ENCODE data around the gene ABAT.

Gene ABAT
- total RNA-seq: 13.9 to 36.0 (median 21.0) reads per million in 3 experiments

DNA sequence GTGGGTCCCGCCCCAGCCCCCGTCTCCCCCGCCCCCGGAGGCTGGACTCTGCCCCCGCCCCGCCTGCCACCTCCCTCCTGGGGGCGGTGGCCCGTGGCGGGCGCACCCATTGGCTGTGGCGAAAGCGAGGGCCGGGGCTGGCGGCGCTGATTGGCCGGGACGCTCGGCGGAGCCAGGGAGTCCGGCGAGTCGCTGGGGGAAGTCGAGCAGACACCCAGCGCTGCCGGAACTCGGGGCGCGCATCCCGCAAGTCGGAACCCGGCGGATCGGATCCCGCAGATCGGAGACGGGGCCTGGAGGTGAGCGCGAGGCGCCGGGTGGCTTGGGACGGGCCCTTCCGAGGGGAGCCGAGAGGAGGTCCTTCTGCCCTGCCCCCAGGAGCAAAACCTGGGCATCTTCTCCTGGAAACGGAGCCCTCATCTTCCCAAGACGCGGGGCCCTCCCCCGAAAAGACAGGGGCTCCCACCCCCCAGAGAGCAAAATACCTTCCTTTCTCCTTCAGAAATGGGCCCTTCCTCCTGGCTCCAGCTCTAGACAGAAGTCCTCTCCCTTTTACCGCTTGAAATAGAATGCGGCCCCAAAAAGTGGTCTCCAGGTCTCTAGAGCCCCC, at the start of gene ABAT:
ABAT (plus strand) TSS at position 205 of the 610 bp plus-strand sequence. CDS start 61,123 bp downstream, outside the sequence.
- peak; percentile 87 for DNase-seq

DNA sequence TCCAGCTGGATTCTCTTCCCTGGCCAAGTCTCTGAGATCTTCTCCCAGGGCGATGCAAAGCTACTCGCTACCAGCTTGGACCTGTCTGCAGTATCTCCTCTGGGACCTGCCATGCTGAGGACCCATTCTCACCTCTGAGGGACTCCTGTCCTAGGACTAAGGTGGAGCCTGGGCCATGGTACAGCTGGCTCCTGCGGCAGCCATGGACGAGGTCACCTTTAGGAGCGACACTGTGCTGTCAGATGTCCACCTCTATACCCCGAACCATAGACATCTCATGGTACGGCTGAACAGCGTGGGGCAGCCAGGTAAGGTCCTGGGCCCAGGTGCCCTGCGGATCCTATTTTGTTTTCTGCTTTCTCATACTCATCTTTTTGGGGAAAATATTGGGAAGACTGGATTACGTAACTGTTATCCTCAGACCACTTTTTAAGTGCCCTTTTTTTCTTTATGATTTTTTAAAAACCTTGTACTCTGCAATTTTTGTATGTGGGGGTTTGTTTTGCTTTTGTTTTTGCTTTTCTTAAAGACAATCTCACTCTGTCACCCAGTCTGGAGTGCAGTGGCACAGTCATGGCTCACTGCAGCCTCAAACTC, 48.8 kb upstream of the ABAT start:
- DNase-seq: no peak

DNA sequence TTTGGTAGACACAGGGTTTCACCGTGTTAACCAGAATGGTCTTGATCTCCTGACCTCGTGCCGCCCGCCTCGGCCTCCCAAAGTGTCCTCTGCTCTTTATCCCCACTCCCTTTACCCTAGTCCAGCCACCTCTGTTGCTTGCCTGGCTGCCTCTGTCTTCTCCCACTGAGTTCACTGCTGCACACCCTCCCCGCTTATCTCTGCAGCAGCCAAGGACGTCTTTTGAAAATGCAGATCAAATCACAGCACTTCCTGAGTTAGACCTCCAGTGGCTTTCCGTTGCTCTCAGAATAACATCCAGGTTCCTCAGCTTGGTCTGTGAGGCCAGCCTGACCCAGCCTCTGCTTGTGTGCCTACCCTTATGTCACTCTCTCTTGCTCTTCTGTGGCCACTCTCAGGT, 47.5 kb upstream of the ABAT start:
- DNase-seq: no peak

GRCh38 chr16:8627456-8627855, 47.0 kb upstream of the ABAT start:
- no peak for DNase-seq

GRCh38 chr16:8628981-8629725, 45.3 kb upstream of the ABAT start:
- DNase-seq: no peak

- no peak for DNase-seq
Observed at GRCh38 chr16:8630255-8630953, 44.0 kb upstream of the ABAT start.

- no peak for DNase-seq
Observed at GRCh38 chr16:8631373-8631772, 43.0 kb upstream of the ABAT start.

DNA sequence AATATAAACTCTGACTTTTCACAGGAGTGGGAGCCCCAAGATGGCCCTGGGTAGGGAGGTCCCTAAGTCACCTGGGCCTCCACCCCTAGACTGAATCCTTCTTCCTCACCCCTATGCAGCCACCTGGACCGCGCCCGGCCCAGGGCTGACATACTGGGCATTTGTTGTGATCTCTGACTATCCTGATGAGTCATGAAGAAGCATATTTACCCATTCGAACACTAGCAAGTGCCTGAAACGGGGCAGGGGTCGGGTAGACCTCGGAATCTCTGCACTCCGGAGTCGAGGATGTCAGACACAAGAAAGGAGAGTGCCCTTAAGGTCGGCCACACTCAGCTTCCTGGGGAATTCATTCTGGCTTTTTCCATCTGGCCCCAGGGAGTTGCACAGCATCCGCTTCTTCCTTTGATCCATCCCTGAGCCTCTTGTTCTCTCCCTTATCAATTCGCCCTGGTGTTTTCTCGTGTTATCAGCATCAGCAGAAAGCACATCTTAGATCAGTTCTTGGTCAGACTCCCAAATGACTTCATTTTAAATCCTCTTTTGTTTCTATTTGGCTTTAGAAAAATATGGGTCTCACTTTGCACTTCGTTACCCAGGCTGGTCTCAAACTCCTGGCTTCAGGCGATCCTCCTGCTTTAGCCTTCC, 42.5 kb upstream of the ABAT start:
- DNase-seq: no peak

DNA sequence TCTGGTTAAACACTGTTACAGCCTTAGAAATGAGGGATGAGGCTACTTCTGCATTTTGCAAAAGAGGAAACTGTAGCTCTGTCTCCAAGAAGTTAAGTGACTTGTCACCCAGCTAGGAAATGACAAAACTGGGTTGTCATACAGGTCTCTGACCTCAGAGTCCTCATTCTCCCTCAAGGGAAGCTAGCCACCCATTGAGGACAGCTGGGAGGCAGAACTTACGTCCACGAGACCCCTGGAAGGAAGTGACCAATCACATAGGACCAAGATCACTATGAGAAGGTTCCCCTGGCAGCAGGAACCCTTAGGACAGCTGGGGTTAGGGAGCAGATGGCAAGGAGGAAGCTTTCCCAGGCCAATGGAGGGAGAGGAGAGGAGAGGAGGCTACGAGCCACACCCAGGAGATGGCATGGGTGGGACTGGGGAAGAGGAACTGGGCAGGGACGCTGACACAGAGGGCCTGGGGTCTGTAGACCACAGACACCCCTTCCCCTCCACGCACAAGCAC, 41.7 kb upstream of the ABAT start:
- no peak for DNase-seq

DNA sequence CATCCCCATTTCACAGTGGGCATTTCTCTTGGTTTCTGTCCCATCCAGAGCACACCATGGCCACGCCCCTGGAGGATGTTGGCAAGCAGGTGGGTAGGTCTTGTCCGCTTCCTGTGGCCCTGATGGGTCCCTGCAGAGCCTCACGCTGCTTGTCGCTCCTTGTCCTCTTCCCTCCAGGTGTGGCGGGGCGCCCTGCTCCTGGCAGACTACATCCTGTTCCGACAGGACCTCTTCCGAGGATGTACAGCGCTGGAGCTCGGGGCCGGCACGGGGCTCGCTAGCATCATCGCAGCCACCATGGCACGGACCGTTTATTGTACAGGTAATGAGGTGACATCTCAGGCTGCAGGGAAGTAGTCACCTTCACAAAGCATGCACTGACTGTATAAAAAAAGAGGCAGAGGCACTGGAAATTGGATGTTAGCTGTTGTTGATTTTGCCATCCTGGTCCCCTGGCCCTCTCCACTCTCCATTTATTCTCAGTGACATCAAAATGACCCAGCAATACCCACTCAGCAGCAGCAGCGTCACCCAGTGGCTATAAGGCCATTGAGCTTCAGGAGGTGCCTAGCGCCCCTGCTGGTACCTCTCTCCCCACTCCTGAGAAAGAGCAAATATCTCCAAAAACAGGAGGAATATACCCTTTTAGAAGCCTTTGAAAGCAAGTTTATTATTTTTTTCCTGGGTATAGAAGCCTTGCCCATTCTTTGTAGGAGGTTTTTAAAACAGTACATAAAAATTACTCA, 39.3 kb upstream of the ABAT start:
- DNase-seq: no peak

DNA sequence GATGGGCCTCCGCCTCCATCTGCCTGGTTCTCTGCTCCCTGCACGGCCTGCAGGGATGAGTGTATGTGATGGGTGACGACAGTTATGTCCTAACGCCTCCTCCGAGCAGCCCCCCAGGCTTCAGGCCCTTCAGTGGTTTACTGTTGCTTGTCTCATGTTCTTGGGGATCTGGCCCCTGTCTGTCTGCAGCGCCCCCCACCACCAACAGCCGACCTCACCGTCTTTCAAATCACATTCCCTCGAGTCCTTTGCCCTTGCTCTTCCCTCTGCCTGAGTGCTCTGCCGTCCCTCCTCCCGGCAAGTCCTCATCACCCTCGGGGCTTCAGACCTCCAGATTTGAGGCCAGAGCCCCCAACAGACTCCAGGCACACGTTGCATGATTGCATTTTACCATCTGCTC, 34.7 kb upstream of the ABAT start:
- DNase-seq: no peak

DNA sequence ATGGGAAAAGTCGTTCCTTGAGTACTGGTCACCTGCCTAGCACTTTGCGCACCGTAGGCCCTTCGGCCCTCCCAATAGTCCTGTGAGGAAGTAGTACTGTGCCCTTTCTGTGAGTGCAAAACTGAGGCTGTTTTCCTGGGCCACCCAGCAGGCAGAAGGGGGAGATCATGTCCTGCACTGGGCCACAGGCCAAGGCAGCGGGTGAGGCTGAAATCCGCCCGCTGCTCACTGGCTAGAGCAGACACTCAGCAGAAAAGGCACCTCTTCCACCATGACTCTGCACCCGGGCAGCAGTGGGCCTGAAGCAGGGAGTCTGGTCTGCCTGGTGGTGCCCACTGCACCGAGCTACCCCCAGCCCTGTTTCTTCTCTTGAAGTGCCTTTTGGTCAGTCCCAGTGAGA, 32.7 kb upstream of the ABAT start:
- DNase-seq: no peak

GRCh38 chr16:8642146-8642545, 32.3 kb upstream of the ABAT start:
- no peak for DNase-seq

DNA sequence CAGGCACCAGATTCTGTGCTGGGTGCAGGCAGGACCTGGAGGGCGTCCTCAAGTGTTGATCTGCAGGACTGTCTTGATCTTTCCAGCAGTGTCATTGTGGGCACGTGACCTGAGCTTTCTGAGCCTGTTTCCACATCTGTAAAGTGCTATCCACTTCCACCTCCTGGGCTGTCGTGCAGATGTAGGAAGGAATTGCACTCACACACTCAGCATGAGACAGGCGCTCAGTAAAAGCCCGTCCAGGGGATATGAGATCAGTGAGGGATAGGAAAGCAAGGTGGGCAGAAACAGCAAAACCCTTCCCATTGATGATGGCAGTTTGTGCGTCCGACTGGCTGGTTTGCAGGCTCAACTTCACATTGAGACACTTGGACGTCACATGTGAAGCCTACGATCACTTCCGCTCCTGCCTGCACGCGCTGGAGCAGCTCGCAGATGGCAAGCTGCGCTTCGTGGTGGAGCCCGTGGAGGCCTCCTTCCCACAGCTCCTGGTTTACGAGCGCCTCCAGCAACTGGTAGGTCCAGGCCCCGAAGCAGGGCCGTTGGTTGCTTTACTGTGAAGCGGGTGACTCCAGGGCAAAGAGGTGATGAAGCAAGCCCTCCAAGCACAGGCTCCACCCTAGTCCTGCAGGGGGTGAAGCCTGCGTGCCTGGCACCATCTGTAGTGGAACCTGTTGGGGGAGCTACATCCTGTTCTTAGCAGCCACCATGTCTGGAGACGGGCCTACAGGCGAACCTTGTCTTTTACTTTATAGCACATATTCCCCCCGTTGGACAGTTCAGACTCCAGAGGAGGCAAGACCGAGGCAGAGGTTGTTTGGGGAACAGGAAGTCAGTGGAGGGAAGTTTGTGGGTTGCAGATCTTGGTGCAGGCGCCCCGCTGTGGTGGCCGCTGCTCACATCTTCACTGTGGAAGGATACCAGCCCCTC, 29.9 kb upstream of the ABAT start:
- DNase-seq: no peak

- DNase-seq: no peak
Observed at GRCh38 chr16:8645141-8645521, 29.3 kb upstream of the ABAT start.

GRCh38 chr16:8645831-8646230, 28.6 kb upstream of the ABAT start:
- DNase-seq: no peak

DNA sequence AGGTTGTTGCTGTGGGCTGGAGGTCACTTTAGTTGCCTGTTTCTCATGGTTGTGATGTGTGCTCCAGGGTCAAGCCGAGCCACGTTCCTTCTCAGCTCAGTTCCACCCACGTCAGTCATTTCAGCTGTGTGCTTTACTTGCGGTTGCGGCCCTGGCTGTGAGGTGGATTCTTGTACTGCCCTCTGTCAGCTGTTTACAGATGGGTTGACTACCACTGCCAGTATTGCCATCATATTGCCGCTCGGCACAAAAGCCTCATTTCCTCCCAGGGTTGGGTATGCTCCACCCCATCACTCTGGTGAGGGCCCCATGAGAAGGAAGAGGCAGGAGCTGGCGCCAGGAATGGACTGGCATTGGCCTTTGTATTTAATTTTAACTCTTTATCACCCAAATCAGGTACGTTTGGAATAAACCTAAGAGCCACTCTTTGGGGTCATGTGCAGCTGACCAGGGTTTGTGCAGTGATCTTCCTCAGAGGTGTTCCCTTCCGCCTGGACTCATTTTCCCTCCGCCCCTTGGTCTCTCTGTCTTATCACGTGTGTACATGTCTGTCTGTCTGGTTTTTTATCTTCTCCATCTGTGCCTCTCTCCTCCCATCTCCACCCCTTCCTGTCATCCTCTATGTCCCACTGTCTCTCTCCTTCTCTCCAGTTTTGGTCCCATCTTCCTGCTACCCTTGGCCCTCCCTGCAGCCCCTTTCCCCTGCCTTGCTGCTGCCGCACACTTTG, 27.9 kb upstream of the ABAT start:
- no peak for DNase-seq

- DNase-seq: no peak
Observed at GRCh38 chr16:8647721-8648318, 26.6 kb upstream of the ABAT start.

GRCh38 chr16:8648877-8649276, 25.5 kb upstream of the ABAT start:
- DNase-seq: no peak
